HepG2 (cell line): ENCODE results near the gene KIF13A. TPM values are rescaled to one million over a fixed set of nuclear protein-coding genes. Genes with fewer than 3 reads are reported as not detected.

Experiments used
- BCL6 ChIP-seq: IDR thresholded peaks from 2 replicates; pipeline ENCODE4 v1.6.1; 2016; ENCODE audit warnings: missing genetic modification reagents, missing compliant biosample characterization
- CCAR2 ChIP-seq: fragments of 200-400 bp; formaldehyde crosslinking; optimal IDR thresholded peaks from 2 replicates; pipeline ENCODE3; 2018; ENCODE audit warnings: low read depth, mild to moderate bottlenecking, low read length, moderate library complexity
- HMGXB4 ChIP-seq, 2 experiments: sonication (generic) in 1 of 2; formaldehyde crosslinking in 1 of 2; IDR thresholded peaks; 2 replicates each; pipeline versions ENCODE4 v1.4.0 to v1.6.1; 2018 to 2020; ENCODE audit warnings: missing genetic modification reagents in 2 of 2, borderline replicate concordance in 1 of 2, low read depth in 1 of 2, mild to moderate bottlenecking in 1 of 2, missing biosample characterization in 1 of 2
- HNRNPK ChIP-seq: fragments of 200-400 bp; formaldehyde crosslinking; IDR thresholded peaks from 2 replicates; pipeline ENCODE4 v1.6.1; 2018; ENCODE audit warnings: low read length, low read depth, moderate library complexity, mild to moderate bottlenecking; ENCODE audit not compliant: poor library complexity, severe bottlenecking
- KDM3A ChIP-seq: IDR thresholded peaks from 2 replicates; pipeline ENCODE4 v1.6.1; 2018; ENCODE audit warnings: low read depth, missing compliant biosample characterization
- POLR2G ChIP-seq: fragments of 200-400 bp; formaldehyde crosslinking; IDR thresholded peaks from 2 replicates; pipeline ENCODE4 v1.6.1; 2018; ENCODE audit warnings: mild to moderate bottlenecking, low read depth, low read length, moderate library complexity
- PTBP1 ChIP-seq: fragments of 200-400 bp; formaldehyde crosslinking; IDR thresholded peaks from 2 replicates; pipeline ENCODE4 v1.6.1; 2018; ENCODE audit warnings: low read length, low read depth; ENCODE audit not compliant: poor library complexity, severe bottlenecking
- SCMH1 ChIP-seq: sonication (generic); formaldehyde crosslinking; IDR thresholded peaks from 2 replicates; pipeline ENCODE4 v1.9.0; 2021; ENCODE audit warnings: missing genetic modification reagents, mild to moderate bottlenecking, borderline replicate concordance
- SIX4 ChIP-seq: sonication (generic); formaldehyde crosslinking; IDR thresholded peaks from 2 replicates; pipeline ENCODE4 v1.4.0; 2020; ENCODE audit warnings: missing genetic modification reagents
- SRSF9 ChIP-seq: fragments of 200-400 bp; formaldehyde crosslinking; IDR thresholded peaks from 2 replicates; pipeline ENCODE4 v1.6.1; 2018; ENCODE audit warnings: borderline replicate concordance, mild to moderate bottlenecking, low read depth, low read length; ENCODE audit not compliant: insufficient read depth, poor library complexity, severe bottlenecking
- TCF7 ChIP-seq: sonication (generic); IDR thresholded peaks from 2 replicates; pipeline ENCODE4 v1.6.1; 2016; ENCODE audit warnings: antibody characterized with exemption, low read depth
- YEATS4 ChIP-seq: sonication (generic); formaldehyde crosslinking; IDR thresholded peaks from 2 replicates; pipeline ENCODE4 v1.4.0; 2020; ENCODE audit warnings: missing genetic modification reagents, borderline replicate concordance
- ZBTB38 ChIP-seq: sonication (generic); formaldehyde crosslinking; IDR thresholded peaks from 2 replicates; pipeline ENCODE4 v1.5.1; 2020; ENCODE audit warnings: mild to moderate bottlenecking, missing genetic modification reagents
- ZFP37 ChIP-seq: sonication (generic); formaldehyde crosslinking; IDR thresholded peaks from 2 replicates; pipeline ENCODE4 v1.4.0; 2020; ENCODE audit warnings: missing genetic modification reagents, borderline replicate concordance
- ZNF263 ChIP-seq: sonication (generic); formaldehyde crosslinking; IDR thresholded peaks from 2 replicates; pipeline ENCODE4 v1.4.0; 2020; ENCODE audit warnings: missing genetic modification reagents
- ZNF337 ChIP-seq: sonication (generic); formaldehyde crosslinking; IDR thresholded peaks from 2 replicates; pipeline ENCODE4 v1.5.1; 2020; ENCODE audit warnings: missing genetic modification reagents, low read depth, mild to moderate bottlenecking, borderline replicate concordance
- ZNF546 ChIP-seq: sonication (generic); formaldehyde crosslinking; conservative IDR thresholded peaks from 2 replicates; pipeline ENCODE4 v1.8.1; 2023; ENCODE audit warnings: mild to moderate bottlenecking, missing genetic modification reagents
- ZNF569 ChIP-seq: sonication (generic); formaldehyde crosslinking; IDR thresholded peaks from 2 replicates; pipeline ENCODE4 v1.5.0; 2020; ENCODE audit warnings: mild to moderate bottlenecking, missing genetic modification reagents, moderate library complexity, borderline replicate concordance
- polyA plus RNA-seq, 8 experiments: library from polyadenylated mRNA; depleted of rRNA in 3 of 8; stranded (reverse) in 7 of 8; unstranded in 1 of 8; fragments of >200 nt; fragmentation: Illumina TruSeq in 4 of 8; extraction: Trizol in 4 of 8; gene quantifications; 2 replicates each; pipeline versions ENCODE4 v1.2.1 to v1.2.3, GENCODE V29; 2011 to 2016; ENCODE audit warnings: low read depth in 4 of 8, missing spikeins in 1 of 8, mixed read lengths in 1 of 8; ENCODE audit not compliant: insufficient read depth in 1 of 8
- total RNA-seq, 5 experiments: library from RNA; depleted of rRNA; stranded (reverse); fragments of >200 nt; fragmentation: Illumina TruSeq; extraction: Trizol; gene quantifications; 2 replicates each; pipeline ENCODE4 v1.2.3, GENCODE V29; 2016; ENCODE audit warnings: low read depth in 1 of 5
- TF ChIP-seq, protein P1 (sequence below): sonication (generic); formaldehyde crosslinking; IDR thresholded peaks from 2 replicates; pipeline ENCODE4 v1.9.0; 2021; ENCODE audit warnings: mild to moderate bottlenecking, missing genetic modification reagents
- TF ChIP-seq, protein P2 (sequence below): IDR thresholded peaks from 2 replicates; pipeline ENCODE4 v1.6.1; 2016; ENCODE audit warnings: mild to moderate bottlenecking

Gene KIF13A
- total and polyA plus RNA-seq, 2 of the 13 experiments (the other 11 are each of a cell fraction or from before 2014, with no cell fraction given), result 21.1 to 37.2 TPM

DNA sequence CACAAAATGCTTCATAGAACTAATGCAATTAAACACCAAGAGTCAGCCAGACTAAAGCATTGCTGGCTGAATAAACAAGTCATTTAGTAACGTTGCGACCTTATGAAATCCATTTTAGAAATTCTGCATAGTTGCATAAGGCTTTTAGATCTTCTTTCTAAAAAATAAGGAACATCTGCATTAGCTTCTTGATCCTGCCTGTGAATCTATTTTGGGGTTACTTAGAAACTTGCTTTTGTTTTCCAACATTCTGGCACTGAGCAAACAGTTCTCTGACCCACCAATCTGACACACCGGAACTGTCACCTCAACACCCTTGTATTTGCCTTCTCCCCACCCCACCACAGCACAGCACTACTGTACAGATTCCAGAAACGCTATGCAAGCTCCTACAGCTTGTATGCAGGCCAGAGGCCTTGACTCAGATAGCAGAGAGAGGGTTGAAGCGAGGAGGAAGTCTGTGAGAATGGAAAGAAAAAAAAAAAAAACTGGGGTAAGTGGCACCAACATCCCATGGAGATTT, 55.0 kb downstream of the KIF13A start (continued):
- TF ChIP-seq, protein P1, sequence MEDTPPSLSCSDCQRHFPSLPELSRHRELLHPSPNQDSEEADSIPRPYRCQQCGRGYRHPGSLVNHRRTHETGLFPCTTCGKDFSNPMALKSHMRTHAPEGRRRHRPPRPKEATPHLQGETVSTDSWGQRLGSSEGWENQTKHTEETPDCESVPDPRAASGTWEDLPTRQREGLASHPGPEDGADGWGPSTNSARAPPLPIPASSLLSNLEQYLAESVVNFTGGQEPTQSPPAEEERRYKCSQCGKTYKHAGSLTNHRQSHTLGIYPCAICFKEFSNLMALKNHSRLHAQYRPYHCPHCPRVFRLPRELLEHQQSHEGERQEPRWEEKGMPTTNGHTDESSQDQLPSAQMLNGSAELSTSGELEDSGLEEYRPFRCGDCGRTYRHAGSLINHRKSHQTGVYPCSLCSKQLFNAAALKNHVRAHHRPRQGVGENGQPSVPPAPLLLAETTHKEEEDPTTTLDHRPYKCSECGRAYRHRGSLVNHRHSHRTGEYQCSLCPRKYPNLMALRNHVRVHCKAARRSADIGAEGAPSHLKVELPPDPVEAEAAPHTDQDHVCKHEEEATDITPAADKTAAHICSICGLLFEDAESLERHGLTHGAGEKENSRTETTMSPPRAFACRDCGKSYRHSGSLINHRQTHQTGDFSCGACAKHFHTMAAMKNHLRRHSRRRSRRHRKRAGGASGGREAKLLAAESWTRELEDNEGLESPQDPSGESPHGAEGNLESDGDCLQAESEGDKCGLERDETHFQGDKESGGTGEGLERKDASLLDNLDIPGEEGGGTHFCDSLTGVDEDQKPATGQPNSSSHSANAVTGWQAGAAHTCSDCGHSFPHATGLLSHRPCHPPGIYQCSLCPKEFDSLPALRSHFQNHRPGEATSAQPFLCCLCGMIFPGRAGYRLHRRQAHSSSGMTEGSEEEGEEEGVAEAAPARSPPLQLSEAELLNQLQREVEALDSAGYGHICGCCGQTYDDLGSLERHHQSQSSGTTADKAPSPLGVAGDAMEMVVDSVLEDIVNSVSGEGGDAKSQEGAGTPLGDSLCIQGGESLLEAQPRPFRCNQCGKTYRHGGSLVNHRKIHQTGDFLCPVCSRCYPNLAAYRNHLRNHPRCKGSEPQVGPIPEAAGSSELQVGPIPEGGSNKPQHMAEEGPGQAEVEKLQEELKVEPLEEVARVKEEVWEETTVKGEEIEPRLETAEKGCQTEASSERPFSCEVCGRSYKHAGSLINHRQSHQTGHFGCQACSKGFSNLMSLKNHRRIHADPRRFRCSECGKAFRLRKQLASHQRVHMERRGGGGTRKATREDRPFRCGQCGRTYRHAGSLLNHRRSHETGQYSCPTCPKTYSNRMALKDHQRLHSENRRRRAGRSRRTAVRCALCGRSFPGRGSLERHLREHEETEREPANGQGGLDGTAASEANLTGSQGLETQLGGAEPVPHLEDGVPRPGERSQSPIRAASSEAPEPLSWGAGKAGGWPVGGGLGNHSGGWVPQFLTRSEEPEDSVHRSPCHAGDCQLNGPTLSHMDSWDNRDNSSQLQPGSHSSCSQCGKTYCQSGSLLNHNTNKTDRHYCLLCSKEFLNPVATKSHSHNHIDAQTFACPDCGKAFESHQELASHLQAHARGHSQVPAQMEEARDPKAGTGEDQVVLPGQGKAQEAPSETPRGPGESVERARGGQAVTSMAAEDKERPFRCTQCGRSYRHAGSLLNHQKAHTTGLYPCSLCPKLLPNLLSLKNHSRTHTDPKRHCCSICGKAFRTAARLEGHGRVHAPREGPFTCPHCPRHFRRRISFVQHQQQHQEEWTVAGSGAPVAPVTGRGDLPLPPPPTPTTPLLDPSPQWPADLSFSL (CRISPR knock-in tag), result peak; percentile 60; the same call in 1 of the 2 replicates
- TF ChIP-seq ZNF263 (CRISPR knock-in tag) (no peak), ZBTB38 (CRISPR knock-in tag) (0 out of 2 replicates have a peak, but pooled peaks have one; percentile 25), HNRNPK (no peak), KDM3A (0 out of 2 replicates have a peak, but pooled peaks have one; percentile 56), CCAR2 (no peak), ZNF337 (CRISPR knock-in tag) (no peak), SIX4 (CRISPR knock-in tag) (no peak), ZNF569 (no peak), BCL6 (CRISPR knock-in tag) (0 out of 2 replicates have a peak, but pooled peaks have one; percentile 15), ZFP37 (CRISPR knock-in tag) (no peak), ZNF546 (CRISPR knock-in tag) (no peak), TCF7 (peak; percentile 64; the same call in 1 of the 2 replicates), SRSF9 (no peak), SCMH1 (CRISPR knock-in tag) (no peak), PTBP1 (no peak), YEATS4 (no peak; the same call in 1 of the 2 replicates), HMGXB4 (CRISPR knock-in tag; IDR thresholded peaks at IDR 0.05; ENCODE audit: borderline replicate concordance in 1 of 2, low read depth in 1 of 2) (peak in 1 of 2 experiments; percentile 24; a peak in 1 of 4 replicates), POLR2G (no peak)
- TF ChIP-seq, protein P2, sequence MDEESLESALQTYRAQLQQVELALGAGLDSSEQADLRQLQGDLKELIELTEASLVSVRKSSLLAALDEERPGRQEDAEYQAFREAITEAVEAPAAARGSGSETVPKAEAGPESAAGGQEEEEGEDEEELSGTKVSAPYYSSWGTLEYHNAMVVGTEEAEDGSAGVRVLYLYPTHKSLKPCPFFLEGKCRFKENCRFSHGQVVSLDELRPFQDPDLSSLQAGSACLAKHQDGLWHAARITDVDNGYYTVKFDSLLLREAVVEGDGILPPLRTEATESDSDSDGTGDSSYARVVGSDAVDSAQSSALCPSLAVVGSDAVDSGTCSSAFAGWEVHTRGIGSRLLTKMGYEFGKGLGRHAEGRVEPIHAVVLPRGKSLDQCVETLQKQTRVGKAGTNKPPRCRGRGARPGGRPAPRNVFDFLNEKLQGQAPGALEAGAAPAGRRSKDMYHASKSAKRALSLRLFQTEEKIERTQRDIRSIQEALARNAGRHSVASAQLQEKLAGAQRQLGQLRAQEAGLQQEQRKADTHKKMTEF (CRISPR knock-in tag), result peak; percentile 75; the same call in 1 of the 2 replicates
